Measurements from ENCODE around the gene ETHE1.

GRCh38 chr19:43522929-43523328, 4.1 kb downstream of the ETHE1 start:
- TF ChIP-seq, protein P1, sequence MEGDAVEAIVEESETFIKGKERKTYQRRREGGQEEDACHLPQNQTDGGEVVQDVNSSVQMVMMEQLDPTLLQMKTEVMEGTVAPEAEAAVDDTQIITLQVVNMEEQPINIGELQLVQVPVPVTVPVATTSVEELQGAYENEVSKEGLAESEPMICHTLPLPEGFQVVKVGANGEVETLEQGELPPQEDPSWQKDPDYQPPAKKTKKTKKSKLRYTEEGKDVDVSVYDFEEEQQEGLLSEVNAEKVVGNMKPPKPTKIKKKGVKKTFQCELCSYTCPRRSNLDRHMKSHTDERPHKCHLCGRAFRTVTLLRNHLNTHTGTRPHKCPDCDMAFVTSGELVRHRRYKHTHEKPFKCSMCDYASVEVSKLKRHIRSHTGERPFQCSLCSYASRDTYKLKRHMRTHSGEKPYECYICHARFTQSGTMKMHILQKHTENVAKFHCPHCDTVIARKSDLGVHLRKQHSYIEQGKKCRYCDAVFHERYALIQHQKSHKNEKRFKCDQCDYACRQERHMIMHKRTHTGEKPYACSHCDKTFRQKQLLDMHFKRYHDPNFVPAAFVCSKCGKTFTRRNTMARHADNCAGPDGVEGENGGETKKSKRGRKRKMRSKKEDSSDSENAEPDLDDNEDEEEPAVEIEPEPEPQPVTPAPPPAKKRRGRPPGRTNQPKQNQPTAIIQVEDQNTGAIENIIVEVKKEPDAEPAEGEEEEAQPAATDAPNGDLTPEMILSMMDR (IDR thresholded peaks at IDR 0.05) = no peak
- no peak for TF ChIP-seq ZFX (IDR thresholded peaks at IDR 0.05; ENCODE audit: borderline replicate concordance)

Data from 22Rv1 (cell line).